ENCODE measurements around the gene SESN1. TPM values are rescaled to one million over a fixed set of nuclear protein-coding genes. Genes with fewer than 3 reads are reported as not detected.

SESN1 gene
- polyA plus RNA-seq, 2 of the 4 experiments (the other 2 are of a cell fraction) = 7.9 to 13.9 TPM

- 50% methylated on average over 1 of the region's 1 CpG for WGBS (ENCODE audit: missing lambda C conversion rate)
- Histone ChIP-seq H3K4me3 (no peak overlapping the region), H3K27ac (no peak overlapping the region), H3K4me1 (peaks cover 18% of the 10 kb centered on the region), H3K9me3 (no peaks in the 10 kb centered on the region), H3K4me2 (no peak overlapping the region)
- POLR2A ChIA-PET = no interaction called here
- TF ChIP-seq FOSL2 (IDR thresholded peaks at IDR 0.05) = no peak
- TF ChIP-seq FOSL2 (CRISPR knock-in tag; IDR thresholded peaks at IDR 0.05) = no peak
- no peak for TF ChIP-seq PHF8 (IDR thresholded peaks at IDR 0.05; ENCODE audit: borderline replicate concordance, low read depth)
- TF ChIP-seq CEBPB (IDR thresholded peaks at IDR 0.05) = no peak
- no peak for TF ChIP-seq NFE2L2 (conservative IDR thresholded peaks at IDR 0.05; ENCODE audit: low read length)
- TF ChIP-seq CTCF (IDR thresholded peaks at IDR 0.05) = no peak
- no peak for TF ChIP-seq NPAS2 (CRISPR knock-in tag; IDR thresholded peaks at IDR 0.05; ENCODE audit: borderline replicate concordance)
- CTCF ChIA-PET = interaction anchor here (2.4 kb wide), 1 partner anchor 12 kb away, joined by 6 read pairs; no protein-coding TSS in a partner anchor
- DNase-seq (ENCODE audit: low read depth in 1 of 2, low spot score in 1 of 2) = no peak
- ATAC-seq = no peak
- FAIRE-seq = no peak
Observed at GRCh38 chr6:109048176-109048575, 46.5 kb downstream of the SESN1 start.

- peaks cover 8% of the 10 kb centered on the region; the same call in 1 of the 3 replicates for H3K4me1 ChIP-seq
- TF ChIP-seq EP300 (IDR thresholded peaks at IDR 0.05) = no peak
- no peak for TF ChIP-seq KDM1A (IDR thresholded peaks at IDR 0.05; ENCODE audit: low read depth)
- TF ChIP-seq EHMT2 (IDR thresholded peaks at IDR 0.05; ENCODE audit: low read depth) = no peak
- TF ChIP-seq NPAS2 (CRISPR knock-in tag; IDR thresholded peaks at IDR 0.05; ENCODE audit: borderline replicate concordance) = no peak
- TF ChIP-seq BCL3 (IDR thresholded peaks at IDR 0.05) = no peak
- no peak for TF ChIP-seq ZC3H11A (IDR thresholded peaks at IDR 0.05)
- no peak for TF ChIP-seq HMGXB4 (CRISPR knock-in tag; IDR thresholded peaks at IDR 0.05; ENCODE audit: borderline replicate concordance)
- TF ChIP-seq NFE2L2 (conservative IDR thresholded peaks at IDR 0.05; ENCODE audit: low read length) = no peak
- TF ChIP-seq MAX (IDR thresholded peaks at IDR 0.05) = no peak
- TF ChIP-seq CBX2 (IDR thresholded peaks at IDR 0.05; ENCODE audit: borderline replicate concordance, low read depth) = no peak
- no peak for TF ChIP-seq SMC3 (IDR thresholded peaks at IDR 0.05)
- no peak for TF ChIP-seq SREBF2 (IDR thresholded peaks at IDR 0.05)
- no peak overlapping the region for H3K4me3 ChIP-seq
- no peak for DNase-seq (ENCODE audit: low read depth in 1 of 2, low spot score in 1 of 2)
- WGBS (ENCODE audit: missing lambda C conversion rate) = 90% methylated on average over 1 of the region's 1 CpG
- ChIA-PET CTCF (interaction anchor here (0.7 kb wide), 1 partner anchor 28 kb away, joined by 3 read pairs; no protein-coding TSS in a partner anchor), POLR2A (no interaction called here)
- ATAC-seq = no peak
- no peak for FAIRE-seq
- H3K4me2 ChIP-seq = no peak overlapping the region
- no peak overlapping the region for H3K27ac ChIP-seq
- H3K9me3 ChIP-seq = no peaks in the 10 kb centered on the region
Observed at GRCh38 chr6:109045493-109045892, 49.2 kb downstream of the SESN1 start.

GRCh38 chr6:109039795-109040194 lies 54.9 kb downstream of the SESN1 start:
- Histone ChIP-seq H3K27ac (no peak overlapping the region), H3K4me3 (no peak overlapping the region), H3K9me3 (no peaks in the 10 kb centered on the region), H3K4me2 (no peak overlapping the region), H3K4me1 (no peaks in the 10 kb centered on the region)
- no peak for FAIRE-seq
- ChIA-PET POLR2A (no interaction called here), CTCF (interaction anchor here (1.1 kb wide), 1 partner anchor 10 kb away, joined by 3 read pairs; no protein-coding TSS in a partner anchor)
- 55% methylated on average over 2 of the region's 2 CpGs for WGBS (ENCODE audit: missing lambda C conversion rate)
- ATAC-seq = no peak
- no peak for DNase-seq (ENCODE audit: low read depth in 1 of 2, low spot score in 1 of 2)
- TF ChIP-seq EP300 (IDR thresholded peaks at IDR 0.05) (no peak), PBX3 (IDR thresholded peaks at IDR 0.05) (no peak), PHF8 (IDR thresholded peaks at IDR 0.05; ENCODE audit: borderline replicate concordance, low read depth) (no peak), CHD4 (IDR thresholded peaks at IDR 0.05; ENCODE audit: borderline replicate concordance) (no peak), ZFP36 (IDR thresholded peaks at IDR 0.05; ENCODE audit: borderline replicate concordance, partially characterized antibody) (no peak), TFCP2L1 (CRISPR knock-in tag; IDR thresholded peaks at IDR 0.05) (no peak), REST (IDR thresholded peaks at IDR 0.05) (no peak), KDM5A (IDR thresholded peaks at IDR 0.05) (no peak)
